ENCODE results near the gene SPAG5. TPM values are rescaled to one million over a fixed set of nuclear protein-coding genes. Genes with fewer than 3 reads are reported as not detected.

The SPAG5 gene
- total RNA-seq, 1 donor from 2014 or later: 8.3 TPM

DNA sequence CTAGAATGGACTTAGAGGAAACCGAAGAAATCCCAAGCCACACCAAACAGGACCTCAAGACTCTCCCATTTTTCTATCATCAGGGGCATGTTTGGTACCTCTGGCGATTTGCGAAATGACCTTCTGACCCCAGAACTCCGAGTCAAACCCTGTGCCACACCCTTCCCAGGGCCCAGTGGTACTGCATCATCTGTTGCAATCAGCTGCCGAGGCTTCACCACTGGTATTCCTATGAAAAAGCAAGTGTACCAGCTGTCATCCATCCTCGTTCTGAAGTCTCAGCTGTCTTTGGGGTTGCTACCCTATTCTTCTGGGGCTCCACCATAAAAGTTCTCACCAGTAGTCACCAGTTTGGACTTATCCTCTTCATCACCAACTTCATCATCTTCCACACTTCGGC is 17.5 kb upstream of the SPAG5 start:
- Histone ChIP-seq H3K9me3 (no peaks in the 10 kb centered on the region), H3K4me3 (no peak overlapping the region), H3K27me3 (no peaks in the 10 kb centered on the region), H3K27ac (no peak overlapping the region), H3K36me3 (peaks cover 4 to 77% of the 10 kb centered on the region in 2 donors), H3K4me1 (no peaks in the 10 kb centered on the region)
- TF ChIP-seq, protein P1, sequence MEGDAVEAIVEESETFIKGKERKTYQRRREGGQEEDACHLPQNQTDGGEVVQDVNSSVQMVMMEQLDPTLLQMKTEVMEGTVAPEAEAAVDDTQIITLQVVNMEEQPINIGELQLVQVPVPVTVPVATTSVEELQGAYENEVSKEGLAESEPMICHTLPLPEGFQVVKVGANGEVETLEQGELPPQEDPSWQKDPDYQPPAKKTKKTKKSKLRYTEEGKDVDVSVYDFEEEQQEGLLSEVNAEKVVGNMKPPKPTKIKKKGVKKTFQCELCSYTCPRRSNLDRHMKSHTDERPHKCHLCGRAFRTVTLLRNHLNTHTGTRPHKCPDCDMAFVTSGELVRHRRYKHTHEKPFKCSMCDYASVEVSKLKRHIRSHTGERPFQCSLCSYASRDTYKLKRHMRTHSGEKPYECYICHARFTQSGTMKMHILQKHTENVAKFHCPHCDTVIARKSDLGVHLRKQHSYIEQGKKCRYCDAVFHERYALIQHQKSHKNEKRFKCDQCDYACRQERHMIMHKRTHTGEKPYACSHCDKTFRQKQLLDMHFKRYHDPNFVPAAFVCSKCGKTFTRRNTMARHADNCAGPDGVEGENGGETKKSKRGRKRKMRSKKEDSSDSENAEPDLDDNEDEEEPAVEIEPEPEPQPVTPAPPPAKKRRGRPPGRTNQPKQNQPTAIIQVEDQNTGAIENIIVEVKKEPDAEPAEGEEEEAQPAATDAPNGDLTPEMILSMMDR (IDR thresholded peaks at IDR 0.05): no peak
- TF ChIP-seq POLR2A (IDR thresholded peaks at IDR 0.05) (no peak), POLR2AphosphoS5 (IDR thresholded peaks at IDR 0.05; ENCODE audit: insufficient read depth in 1 of 2, low read depth in 1 of 2) (no peak)
- intact Hi-C loops (cut with DNase I): loop anchor here (10.0 kb wide), 1 partner anchor 121 kb away; no protein-coding TSS in a partner anchor
- no peak for DNase-seq (ENCODE audit: extremely low spot score in 2 of 2)

DNA sequence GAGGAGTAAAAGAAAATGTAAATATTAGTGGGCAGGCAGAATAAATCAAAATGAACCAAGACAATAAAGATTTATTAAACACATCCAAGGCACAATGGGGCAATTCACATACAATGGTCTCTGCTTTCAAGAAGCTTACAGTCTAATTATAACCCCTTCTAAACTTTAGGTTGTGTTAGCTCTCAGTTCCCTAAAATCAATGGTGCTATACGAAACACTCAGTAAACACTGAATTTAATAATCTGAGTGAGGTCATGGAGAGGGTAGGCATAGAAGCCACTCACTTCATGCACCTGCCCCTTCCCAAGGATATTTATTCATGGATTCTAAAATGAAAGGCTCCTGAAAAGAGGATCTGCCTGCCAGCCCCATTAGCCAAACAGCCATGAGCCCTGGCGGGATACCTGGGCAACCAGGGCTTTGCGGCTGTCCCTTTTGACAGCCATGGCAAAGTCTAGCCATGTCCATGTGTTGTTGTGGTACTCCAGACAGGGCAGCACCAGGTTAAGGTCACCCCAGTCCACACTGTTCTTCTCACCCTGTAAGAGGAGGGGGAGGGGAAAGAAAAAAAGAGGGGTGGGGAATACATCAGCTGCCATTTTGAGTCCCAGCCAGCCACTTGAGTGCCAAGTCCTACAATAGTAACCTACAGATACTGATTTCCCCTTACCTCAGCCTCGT is 16.6 kb upstream of the SPAG5 start:
- DNase-seq (ENCODE audit: extremely low spot score in 2 of 2): no peak
- H3K27ac ChIP-seq: no peak overlapping the region
- intact Hi-C loops (cut with DNase I): loop anchor here (10.0 kb wide), 1 partner anchor 121 kb away; no protein-coding TSS in a partner anchor
- no peaks in the 10 kb centered on the region for H3K4me1 ChIP-seq
- peaks cover 4 to 68% of the 10 kb centered on the region in 2 donors for H3K36me3 ChIP-seq
- H3K4me3 ChIP-seq: no peak overlapping the region
- TF ChIP-seq, protein P1 (IDR thresholded peaks at IDR 0.05): no peak
- TF ChIP-seq POLR2A (IDR thresholded peaks at IDR 0.05) (no peak), POLR2AphosphoS5 (IDR thresholded peaks at IDR 0.05; ENCODE audit: insufficient read depth in 1 of 2, low read depth in 1 of 2) (no peak)
- H3K27me3 ChIP-seq: no peaks in the 10 kb centered on the region
- H3K9me3 ChIP-seq: no peaks in the 10 kb centered on the region

DNA sequence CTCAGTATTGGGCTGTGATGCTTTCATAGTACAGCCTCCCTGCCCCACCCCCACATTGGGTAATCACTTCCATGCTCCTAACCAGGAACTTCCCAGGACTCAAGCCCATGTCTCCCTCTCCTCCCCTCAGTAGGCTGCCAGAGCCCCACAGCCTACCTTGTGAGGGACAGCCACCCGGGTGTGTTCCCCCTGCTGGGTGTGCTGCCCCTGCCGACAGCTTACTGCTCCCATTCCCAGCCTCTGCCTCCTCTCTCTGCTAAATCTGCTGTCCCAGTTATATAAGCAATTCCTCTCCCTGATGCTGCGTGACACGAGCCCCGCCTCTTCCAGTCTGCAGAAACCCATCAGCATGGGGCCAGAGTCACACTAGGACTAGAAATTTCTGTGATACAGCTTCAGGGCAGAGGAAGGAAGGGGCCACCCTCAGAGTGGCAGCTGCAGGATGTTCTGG is 15.1 kb upstream of the SPAG5 start, which contains the start of gene RSKR:
TSS of gene RSKR (minus strand) at position 255 of the 451 bp plus-strand sequence. CDS start at position 231, 24 bp downstream.
- Histone ChIP-seq H3K36me3 (peaks cover 4 to 55% of the 10 kb centered on the region in 2 donors), H3K27me3 (no peaks in the 10 kb centered on the region), H3K9me3 (no peaks in the 10 kb centered on the region), H3K4me3 (no peak within 1 kb of the TSS), H3K27ac (no peak within 1 kb of the TSS), H3K4me1 (no peaks in the 10 kb centered on the region)
- TF ChIP-seq POLR2AphosphoS5 (IDR thresholded peaks at IDR 0.05; ENCODE audit: insufficient read depth in 1 of 2, low read depth in 1 of 2): no peak
- TF ChIP-seq POLR2A (IDR thresholded peaks at IDR 0.05): no peak
- TF ChIP-seq, protein P1 (IDR thresholded peaks at IDR 0.05): no peak
- intact Hi-C loops (cut with DNase I): loop anchor here (10.0 kb wide), 1 partner anchor 119 kb away; no protein-coding TSS in a partner anchor
- DNase-seq (ENCODE audit: extremely low spot score in 2 of 2): no peak

DNA sequence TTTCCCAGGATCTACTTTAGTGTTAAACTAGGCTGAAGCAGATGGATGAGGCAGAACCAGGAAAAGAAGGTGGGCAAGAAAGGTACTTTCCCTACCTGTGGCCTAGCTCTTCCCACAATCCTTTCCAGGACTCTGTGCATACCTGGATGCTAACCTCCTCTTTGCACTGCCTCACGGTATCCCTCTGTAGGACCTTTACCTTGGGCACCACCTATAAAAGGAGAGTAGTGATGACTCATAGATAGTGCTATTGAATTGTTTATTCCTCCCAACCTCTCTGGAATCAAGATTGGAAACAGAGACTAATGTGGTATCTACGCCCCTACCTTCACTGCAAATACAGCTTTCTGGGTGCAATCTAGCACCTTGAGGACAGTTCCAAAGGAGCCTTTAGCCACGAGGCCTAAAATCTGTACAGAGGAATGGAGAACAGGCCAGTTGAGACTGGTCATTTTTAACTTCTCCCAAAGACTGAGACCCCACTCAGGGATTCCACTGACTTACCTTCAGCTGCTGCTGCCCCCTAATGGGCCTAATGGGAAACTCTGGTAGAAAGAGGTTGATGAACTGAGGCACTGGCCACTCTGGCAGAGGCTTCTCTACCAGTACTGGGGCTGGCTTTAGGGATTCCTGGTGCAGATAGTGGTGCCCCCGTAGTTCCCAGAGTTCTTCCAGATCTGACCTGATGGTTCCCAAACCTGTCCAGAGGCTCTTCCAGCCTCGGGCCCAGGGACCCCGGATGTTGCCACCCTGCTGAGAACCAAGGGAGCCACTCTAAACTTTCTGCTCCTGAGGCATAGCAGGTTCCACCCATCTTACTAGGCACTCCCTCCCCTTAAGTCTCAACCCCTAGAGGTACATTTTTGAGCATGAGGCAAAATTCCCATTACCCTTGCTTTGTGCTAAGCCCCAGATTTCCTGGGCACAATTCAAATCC is 14.4 kb upstream of the SPAG5 start:
- no peak for TF ChIP-seq POLR2A (IDR thresholded peaks at IDR 0.05)
- TF ChIP-seq, protein P1 (IDR thresholded peaks at IDR 0.05): peak; percentile 9 to 39 (median 26)
- Histone ChIP-seq H3K27me3 (no peaks in the 10 kb centered on the region), H3K9me3 (no peaks in the 10 kb centered on the region), H3K36me3 (peaks cover 4 to 47% of the 10 kb centered on the region in 2 donors), H3K4me1 (no peaks in the 10 kb centered on the region), H3K4me3 (no peak overlapping the region), H3K27ac (no peak overlapping the region)
- no peak for DNase-seq (ENCODE audit: extremely low spot score in 2 of 2)
- intact Hi-C loops (cut with DNase I): loop anchor here (10.0 kb wide), 1 partner anchor 118 kb away; no protein-coding TSS in a partner anchor
